Peyer's patch (tissue), 4 donors: ENCODE data around the gene MACROD2.

Experiments used
- CTCF ChIP-seq, 6 experiments: fragments of 450-650 bp in 4 of 6; fragments of 200-600 bp in 2 of 6; sonication (generic) in 1 of 6; IDR thresholded peaks; one replicate each; pipeline ENCODE4 v1.5.1; 2017 to 2019; ENCODE audit warnings: antibody characterized with exemption in 6 of 6, mild to moderate bottlenecking in 3 of 6, moderate library complexity in 1 of 6
- POLR2A ChIP-seq, 2 donors: fragments of 450-650 bp; IDR thresholded peaks; one replicate each; pipeline ENCODE4 v1.5.1; 2017; ENCODE audit warnings: antibody characterized with exemption in 2 of 2, mild to moderate bottlenecking in 2 of 2, moderate library complexity in 2 of 2

GRCh38 chr20:15155848-15156401, 1160.6 kb downstream of the MACROD2 start:
- no peak for TF ChIP-seq CTCF (IDR thresholded peaks at IDR 0.05)
- TF ChIP-seq POLR2A (IDR thresholded peaks at IDR 0.05) = no peak
